22Rv1 (cell line): ENCODE data around the gene AFDN.

Source experiments
- H3K27ac ChIP-seq: fragments of 450-650 bp; 2 replicates; pipeline ENCODE4 v1.5.1; 2017
- ZFX ChIP-seq: fragments of 450-650 bp; IDR thresholded peaks from 2 replicates; pipeline ENCODE4 v1.6.1; 2017; ENCODE audit warnings: antibody characterized with exemption, borderline replicate concordance
- TF ChIP-seq, protein P1 (sequence below): fragments of 450-650 bp; IDR thresholded peaks from 2 replicates; pipeline ENCODE4 v1.5.1; 2017; ENCODE audit warnings: mild to moderate bottlenecking

The AFDN gene

DNA sequence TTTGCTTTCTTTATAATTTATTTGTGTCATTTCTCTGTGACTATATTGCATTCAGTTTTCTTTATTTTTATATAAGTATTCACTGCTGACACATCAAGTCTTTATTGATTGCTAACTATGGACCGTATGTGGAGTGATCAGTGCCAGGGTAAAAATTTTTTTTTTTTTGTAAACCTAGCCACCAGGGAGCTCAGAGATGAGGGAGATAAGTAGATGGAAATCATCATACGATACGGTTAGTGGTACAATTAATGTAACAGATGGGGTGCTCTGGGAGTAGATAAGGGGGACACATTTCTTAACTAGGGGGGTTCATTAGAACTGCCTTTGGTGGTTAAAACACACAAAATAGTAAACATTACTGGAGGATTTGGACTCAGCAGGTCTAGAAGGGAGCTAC, 68.3 kb downstream of the AFDN start:
- TF ChIP-seq, protein P1, sequence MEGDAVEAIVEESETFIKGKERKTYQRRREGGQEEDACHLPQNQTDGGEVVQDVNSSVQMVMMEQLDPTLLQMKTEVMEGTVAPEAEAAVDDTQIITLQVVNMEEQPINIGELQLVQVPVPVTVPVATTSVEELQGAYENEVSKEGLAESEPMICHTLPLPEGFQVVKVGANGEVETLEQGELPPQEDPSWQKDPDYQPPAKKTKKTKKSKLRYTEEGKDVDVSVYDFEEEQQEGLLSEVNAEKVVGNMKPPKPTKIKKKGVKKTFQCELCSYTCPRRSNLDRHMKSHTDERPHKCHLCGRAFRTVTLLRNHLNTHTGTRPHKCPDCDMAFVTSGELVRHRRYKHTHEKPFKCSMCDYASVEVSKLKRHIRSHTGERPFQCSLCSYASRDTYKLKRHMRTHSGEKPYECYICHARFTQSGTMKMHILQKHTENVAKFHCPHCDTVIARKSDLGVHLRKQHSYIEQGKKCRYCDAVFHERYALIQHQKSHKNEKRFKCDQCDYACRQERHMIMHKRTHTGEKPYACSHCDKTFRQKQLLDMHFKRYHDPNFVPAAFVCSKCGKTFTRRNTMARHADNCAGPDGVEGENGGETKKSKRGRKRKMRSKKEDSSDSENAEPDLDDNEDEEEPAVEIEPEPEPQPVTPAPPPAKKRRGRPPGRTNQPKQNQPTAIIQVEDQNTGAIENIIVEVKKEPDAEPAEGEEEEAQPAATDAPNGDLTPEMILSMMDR: no peak
- TF ChIP-seq ZFX: no peak
- no peak overlapping the region for H3K27ac ChIP-seq

DNA sequence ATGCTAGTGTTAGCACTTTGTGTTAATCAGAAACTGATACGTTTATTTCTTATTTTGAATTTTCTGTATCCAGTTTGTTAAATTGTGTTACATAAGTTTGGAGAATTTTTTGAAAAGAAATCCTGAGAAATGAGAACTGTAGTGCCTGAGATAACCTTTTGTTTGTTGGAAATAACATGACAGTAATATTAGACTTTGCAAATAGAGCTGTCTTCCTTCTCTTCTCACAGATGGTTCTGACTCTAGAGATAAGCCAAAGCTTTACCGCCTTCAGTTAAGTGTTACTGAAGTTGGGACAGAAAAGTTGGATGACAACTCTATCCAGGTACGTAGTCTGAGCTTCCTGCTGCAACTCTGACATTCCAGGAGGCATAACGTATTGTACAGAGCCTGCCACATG, 69.9 kb downstream of the AFDN start:
- H3K27ac ChIP-seq: no peak overlapping the region
- TF ChIP-seq, protein P1: no peak
- TF ChIP-seq ZFX: no peak

- no peak overlapping the region for H3K27ac ChIP-seq
- TF ChIP-seq, protein P1: peak; percentile 71
- TF ChIP-seq ZFX: no peak
These were observed 72.1 kb downstream of the AFDN start for GRCh38 chr6:167898673-167899311.

DNA sequence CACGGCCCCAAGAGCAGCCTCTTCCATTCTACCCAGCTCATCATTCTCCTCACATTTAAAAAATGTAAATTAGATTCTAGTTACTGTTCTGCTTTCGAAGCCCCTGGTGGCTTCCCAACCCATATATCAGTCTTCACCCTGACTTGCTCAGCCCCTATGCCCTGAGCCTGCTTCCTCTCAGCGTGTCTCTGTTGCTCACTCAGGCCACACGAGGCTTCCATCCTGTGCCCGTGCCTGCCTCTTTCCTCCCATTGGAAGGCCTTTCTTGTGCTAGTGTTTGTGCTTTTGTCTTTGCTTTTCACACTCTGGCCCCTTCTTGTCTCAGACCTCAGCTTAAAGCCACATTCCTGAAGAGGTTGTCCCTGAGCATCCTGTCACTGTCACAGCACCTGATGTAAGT, 78.1 kb downstream of the AFDN start:
- no peak overlapping the region for H3K27ac ChIP-seq
- TF ChIP-seq, protein P1: no peak
- no peak for TF ChIP-seq ZFX

GRCh38 chr6:167906899-167907298, 80.2 kb downstream of the AFDN start:
- no peak for TF ChIP-seq ZFX
- TF ChIP-seq, protein P1: no peak
- H3K27ac ChIP-seq: no peak overlapping the region

DNA sequence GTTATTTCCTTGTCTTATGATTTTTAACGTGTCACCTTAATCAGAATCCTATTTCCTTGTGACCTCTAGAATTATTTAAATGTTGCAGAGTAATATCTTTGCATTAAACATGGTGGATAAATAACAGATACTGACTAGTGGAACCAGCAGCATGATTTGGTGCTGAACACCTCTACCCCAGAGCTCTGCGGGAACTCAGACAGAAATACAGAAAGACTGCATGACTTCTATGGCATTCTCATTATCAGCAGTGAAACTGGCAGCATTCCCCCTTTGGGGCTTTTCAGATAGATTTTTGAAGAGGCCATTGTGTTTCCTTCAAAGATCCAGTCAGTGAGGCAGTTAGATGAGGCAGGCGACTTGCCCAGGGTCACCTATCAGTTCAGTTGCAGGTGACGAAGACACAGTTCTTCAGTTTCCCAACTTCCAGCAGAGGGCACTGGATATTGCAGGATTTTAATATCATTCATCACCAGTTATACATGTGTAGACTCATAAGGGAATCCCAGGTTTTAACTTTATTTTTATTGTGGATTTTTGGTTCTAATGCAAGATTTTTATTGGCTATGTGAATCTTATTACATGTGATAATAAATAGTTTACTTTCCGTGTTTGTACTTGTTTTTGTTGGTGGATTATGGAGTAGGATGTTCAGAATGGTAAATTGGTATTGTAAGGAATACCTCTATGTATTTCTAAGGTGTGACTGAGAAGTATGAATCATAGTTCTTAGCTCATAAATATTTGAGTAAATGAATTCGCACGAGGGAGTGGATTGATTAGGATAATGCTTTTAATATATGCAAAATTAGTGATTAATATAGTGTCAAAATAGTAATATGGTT, 81.3 kb downstream of the AFDN start:
- no peak for TF ChIP-seq ZFX
- TF ChIP-seq, protein P1: peak; percentile 82
- H3K27ac ChIP-seq: no peak overlapping the region

DNA sequence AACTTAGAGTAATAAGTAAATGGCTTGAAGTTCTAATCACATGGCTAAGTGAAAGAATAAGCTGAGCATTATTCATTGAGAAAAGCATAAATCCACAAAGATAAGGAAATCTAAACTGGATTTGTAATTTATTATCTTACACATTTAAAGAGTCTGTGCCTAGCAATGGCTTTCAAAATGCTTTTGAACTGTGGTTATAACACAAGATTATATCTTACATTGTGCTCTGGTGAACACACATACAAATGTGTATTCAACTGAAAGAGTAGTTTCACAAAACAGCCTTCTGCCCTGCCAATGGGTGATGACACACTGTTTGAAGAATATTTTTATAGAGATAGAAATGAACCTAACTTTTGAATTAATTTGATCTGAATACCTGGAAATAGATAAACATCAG, 83.3 kb downstream of the AFDN start:
- TF ChIP-seq, protein P1: no peak
- no peak for TF ChIP-seq ZFX
- H3K27ac ChIP-seq: peak overlapping the region; percentile 46
